ENCODE measurements around the gene ZBTB2.
"Not testable (repeated sequence)": the region's sequence is repeated elsewhere in the genome, so short reads cannot be mapped to it uniquely, and the experiment has no call there.

The ZBTB2 gene

GRCh38 chr6:151370509-151371078 lies 20.8 kb downstream of the ZBTB2 start:
- Histone ChIP-seq H3K36me3 (ENCODE audit: control insufficient read depth, insufficient read depth, low read length) (peaks cover 64% of the 10 kb centered on the region), H3K27ac (ENCODE audit: low read depth, low read length, severe bottlenecking) (no peak overlapping the region), H3K4me3 (ENCODE audit: extremely low read depth, insufficient read depth, low read length, poor library complexity, severe bottlenecking) (no peak overlapping the region), H3K4me1 (ENCODE audit: control insufficient read depth, insufficient read depth, low read length, poor library complexity, severe bottlenecking) (peaks cover 11% of the 10 kb centered on the region), H3K9me3 (ENCODE audit: control insufficient read depth, low read length) (no peaks in the 10 kb centered on the region)
- 89 to 92% methylated on average over 5 to 6 of the region's 6 CpGs for WGBS, 2 experiments (ENCODE audit: insufficient coverage in 2 of 2)

GRCh38 chr6:151365233-151365632 lies 26.1 kb downstream of the ZBTB2 start:
- Histone ChIP-seq H3K9me3 (ENCODE audit: control insufficient read depth, low read length) (no peaks in the 10 kb centered on the region), H3K27ac (ENCODE audit: low read depth, low read length, severe bottlenecking) (no peak overlapping the region), H3K4me1 (ENCODE audit: control insufficient read depth, insufficient read depth, low read length, poor library complexity, severe bottlenecking) (peaks cover 3% of the 10 kb centered on the region), H3K4me3 (ENCODE audit: extremely low read depth, insufficient read depth, low read length, poor library complexity, severe bottlenecking) (no peak overlapping the region), H3K36me3 (ENCODE audit: control insufficient read depth, insufficient read depth, low read length) (peaks cover 74% of the 10 kb centered on the region)
- WGBS, 2 experiments (ENCODE audit: insufficient coverage in 2 of 2), result 92 to 98% methylated on average over 4 to 5 of the region's 6 CpGs

GRCh38 chr6:151359486-151359885 lies 31.9 kb downstream of the ZBTB2 start:
- no peaks in the 10 kb centered on the region for H3K9me3 ChIP-seq (ENCODE audit: control insufficient read depth, low read length)
- peaks cover 3% of the 10 kb centered on the region for H3K4me1 ChIP-seq (ENCODE audit: control insufficient read depth, insufficient read depth, low read length, poor library complexity, severe bottlenecking)
- 91 to 98% methylated on average over 4 to 5 of the region's 5 CpGs for WGBS, 2 experiments (ENCODE audit: insufficient coverage in 2 of 2)
- peaks cover 51% of the 10 kb centered on the region for H3K36me3 ChIP-seq (ENCODE audit: control insufficient read depth, insufficient read depth, low read length)
- no peak overlapping the region for H3K27ac ChIP-seq (ENCODE audit: low read depth, low read length, severe bottlenecking)
- no peak overlapping the region for H3K4me3 ChIP-seq (ENCODE audit: extremely low read depth, insufficient read depth, low read length, poor library complexity, severe bottlenecking)

- no peak overlapping the region for H3K4me3 ChIP-seq (ENCODE audit: extremely low read depth, insufficient read depth, low read length, poor library complexity, severe bottlenecking)
- no peak overlapping the region for H3K27ac ChIP-seq (ENCODE audit: low read depth, low read length, severe bottlenecking)
- WGBS, 2 experiments (ENCODE audit: insufficient coverage in 2 of 2), result no CpG with 5 or more reads among the region's 3 CpGs
- peaks cover 60% of the 10 kb centered on the region for H3K36me3 ChIP-seq (ENCODE audit: control insufficient read depth, insufficient read depth, low read length)
- H3K4me1 ChIP-seq (ENCODE audit: control insufficient read depth, insufficient read depth, low read length, poor library complexity, severe bottlenecking), result peaks cover 3% of the 10 kb centered on the region
- H3K9me3 ChIP-seq (ENCODE audit: control insufficient read depth, low read length), result no peaks in the 10 kb centered on the region
Observed at GRCh38 chr6:151358475-151358874, 32.9 kb downstream of the ZBTB2 start.

- H3K9me3 ChIP-seq (ENCODE audit: control insufficient read depth, low read length), result no peaks in the 10 kb centered on the region
- H3K4me3 ChIP-seq (ENCODE audit: extremely low read depth, insufficient read depth, low read length, poor library complexity, severe bottlenecking), result no peak overlapping the region
- H3K36me3 ChIP-seq (ENCODE audit: control insufficient read depth, insufficient read depth, low read length), result peaks cover 63% of the 10 kb centered on the region
- peaks cover 3% of the 10 kb centered on the region for H3K4me1 ChIP-seq (ENCODE audit: control insufficient read depth, insufficient read depth, low read length, poor library complexity, severe bottlenecking)
- H3K27ac ChIP-seq (ENCODE audit: low read depth, low read length, severe bottlenecking), result no peak overlapping the region
- WGBS, 2 experiments (ENCODE audit: insufficient coverage in 2 of 2), result 86 to 95% methylated on average over 2 to 5 of the region's 6 CpGs
Observed at GRCh38 chr6:151357758-151358436, 33.5 kb downstream of the ZBTB2 start.

- WGBS, 2 experiments (ENCODE audit: insufficient coverage in 2 of 2), result 86 to 97% methylated on average over 4 of the region's 6 CpGs
- not testable (repeated sequence) for H3K4me1 ChIP-seq (ENCODE audit: control insufficient read depth, insufficient read depth, low read length, poor library complexity, severe bottlenecking); H3K9me3 ChIP-seq (ENCODE audit: control insufficient read depth, low read length); H3K4me3 ChIP-seq (ENCODE audit: extremely low read depth, insufficient read depth, low read length, poor library complexity, severe bottlenecking)
- H3K27ac ChIP-seq (ENCODE audit: low read depth, low read length, severe bottlenecking), result peak overlapping the region; percentile 60
- peaks cover 65% of the 10 kb centered on the region for H3K36me3 ChIP-seq (ENCODE audit: control insufficient read depth, insufficient read depth, low read length)
Observed at GRCh38 chr6:151356983-151357382, 34.4 kb downstream of the ZBTB2 start.

- no peaks in the 10 kb centered on the region for H3K9me3 ChIP-seq (ENCODE audit: control insufficient read depth, low read length)
- no peak overlapping the region for H3K27ac ChIP-seq (ENCODE audit: low read depth, low read length, severe bottlenecking)
- H3K4me1 ChIP-seq (ENCODE audit: control insufficient read depth, insufficient read depth, low read length, poor library complexity, severe bottlenecking), result no peaks in the 10 kb centered on the region
- H3K36me3 ChIP-seq (ENCODE audit: control insufficient read depth, insufficient read depth, low read length), result peaks cover 76% of the 10 kb centered on the region
- WGBS, 2 experiments (ENCODE audit: insufficient coverage in 2 of 2), result 93 to 94% methylated on average over 6 to 10 of the region's 10 CpGs
- H3K4me3 ChIP-seq (ENCODE audit: extremely low read depth, insufficient read depth, low read length, poor library complexity, severe bottlenecking), result no peak overlapping the region
Observed at GRCh38 chr6:151353795-151354194, 37.6 kb downstream of the ZBTB2 start.

- WGBS, 2 experiments (ENCODE audit: insufficient coverage in 2 of 2), result 94 to 99% methylated on average over 18 to 19 of the region's 19 CpGs
- Histone ChIP-seq H3K4me1 (ENCODE audit: control insufficient read depth, insufficient read depth, low read length, poor library complexity, severe bottlenecking) (no peaks in the 10 kb centered on the region), H3K36me3 (ENCODE audit: control insufficient read depth, insufficient read depth, low read length) (peaks cover 73% of the 10 kb centered on the region), H3K9me3 (ENCODE audit: control insufficient read depth, low read length) (no peaks in the 10 kb centered on the region), H3K4me3 (ENCODE audit: extremely low read depth, insufficient read depth, low read length, poor library complexity, severe bottlenecking) (no peak overlapping the region), H3K27ac (ENCODE audit: low read depth, low read length, severe bottlenecking) (no peak overlapping the region)
Observed at GRCh38 chr6:151352410-151353396, 38.7 kb downstream of the ZBTB2 start.

GRCh38 chr6:151351731-151352130 lies 39.6 kb downstream of the ZBTB2 start:
- Histone ChIP-seq H3K27ac (ENCODE audit: low read depth, low read length, severe bottlenecking) (no peak overlapping the region), H3K36me3 (ENCODE audit: control insufficient read depth, insufficient read depth, low read length) (peaks cover 81% of the 10 kb centered on the region), H3K4me1 (ENCODE audit: control insufficient read depth, insufficient read depth, low read length, poor library complexity, severe bottlenecking) (no peaks in the 10 kb centered on the region), H3K4me3 (ENCODE audit: extremely low read depth, insufficient read depth, low read length, poor library complexity, severe bottlenecking) (no peak overlapping the region), H3K9me3 (ENCODE audit: control insufficient read depth, low read length) (no peaks in the 10 kb centered on the region)
- WGBS, 2 experiments (ENCODE audit: insufficient coverage in 2 of 2), result 91 to 96% methylated on average over 7 of the region's 7 CpGs

GRCh38 chr6:151351146-151351700 lies 40.1 kb downstream of the ZBTB2 start:
- Histone ChIP-seq H3K4me3 (ENCODE audit: extremely low read depth, insufficient read depth, low read length, poor library complexity, severe bottlenecking) (no peak overlapping the region), H3K36me3 (ENCODE audit: control insufficient read depth, insufficient read depth, low read length) (peaks cover 85% of the 10 kb centered on the region), H3K9me3 (ENCODE audit: control insufficient read depth, low read length) (no peaks in the 10 kb centered on the region), H3K27ac (ENCODE audit: low read depth, low read length, severe bottlenecking) (no peak overlapping the region), H3K4me1 (ENCODE audit: control insufficient read depth, insufficient read depth, low read length, poor library complexity, severe bottlenecking) (no peaks in the 10 kb centered on the region)
- 90 to 94% methylated on average over 15 to 17 of the region's 18 CpGs for WGBS, 2 experiments (ENCODE audit: insufficient coverage in 2 of 2)
